D721Med (cell line): ENCODE results near the gene REPS1.
"Not testable (repeated sequence)": the region's sequence is repeated elsewhere in the genome, so short reads cannot be mapped to it uniquely, and the experiment has no call there.

ENCODE experiments used
- DNase-seq: peaks from one replicate; pipeline ENCODE4 v3.0.0; 2011; ENCODE audit warnings: low spot score; ENCODE audit not compliant: insufficient read length
- FAIRE-seq: peaks from 2 replicates; lab custom pipeline; 2011; peaks lifted over from hg19 to GRCh38; lab: Jason Lieb, UNC
- CTCF ChIP-seq: IDR thresholded peaks from 2 replicates; pipeline ENCODE4 v1.5.1; 2012; ENCODE audit warnings: mild to moderate bottlenecking, control low read depth; ENCODE audit not compliant: insufficient read depth; ENCODE audit errors: missing control alignments

REPS1 gene

GRCh38 chr6:138948546-138949179 is 39.4 kb downstream of the REPS1 start:
- FAIRE-seq (no peak), DNase-seq (no peak)
- no peak for TF ChIP-seq CTCF

GRCh38 chr6:138948004-138948403 is 40.0 kb downstream of the REPS1 start:
- TF ChIP-seq CTCF, result no peak
- FAIRE-seq (no peak), DNase-seq (no peak)

- DNase-seq (no peak), FAIRE-seq (no peak)
- peak; percentile 7 for TF ChIP-seq CTCF
Measured at GRCh38 chr6:138945354-138945753, 42.7 kb downstream of the REPS1 start.

GRCh38 chr6:138944412-138944811 is 43.6 kb downstream of the REPS1 start:
- TF ChIP-seq CTCF, result no peak
- no peak for DNase-seq
- no peak for FAIRE-seq

GRCh38 chr6:138943089-138943625 is 44.9 kb downstream of the REPS1 start:
- no peak for DNase-seq
- no peak for TF ChIP-seq CTCF
- FAIRE-seq, result no peak

- DNase-seq, FAIRE-seq: not testable (repeated sequence)
Measured at GRCh38 chr6:138936873-138937272, 51.2 kb downstream of the REPS1 start.

- no peak for TF ChIP-seq CTCF
- FAIRE-seq, result no peak
- DNase-seq, result no peak
Measured at GRCh38 chr6:138931660-138932059, 56.4 kb downstream of the REPS1 start.
